Adrenal gland (tissue), 12 donors: ENCODE measurements around the gene RMI2. TPM values are rescaled to one million over a fixed set of nuclear protein-coding genes. Genes with fewer than 3 reads are reported as not detected.
"Not testable (repeated sequence)": the region's sequence is repeated elsewhere in the genome, so short reads cannot be mapped to it uniquely, and the experiment has no call there.

ENCODE experiments used
- DNase-seq, 7 donors: peaks; one replicate each; pipeline ENCODE4 v3.0.0-alpha.2; 2019 to 2020
- H3K27ac ChIP-seq, 5 donors: fragments of 200-600 bp; sonication (generic) in 4 of 5; 1 replicate in 3 of 5; 2 replicates in 2 of 5; pipeline versions ENCODE4 v1.5.1 to v1.8.0; 2016 to 2020; ENCODE audit warnings: mild to moderate bottlenecking in 1 of 5
- H3K27me3 ChIP-seq: fragments of 200-600 bp; 2 replicates; pipeline ENCODE4 v1.8.0; 2021
- H3K36me3 ChIP-seq, 2 donors: fragments of 200-600 bp; replicated peaks in 1 of 2; 1 replicate in 1 of 2; 2 replicates in 1 of 2; pipeline versions ENCODE4 v1.5.1 to v1.8.0; 2018 to 2022
- H3K4me1 ChIP-seq, 2 donors: fragments of 200-600 bp; replicated peaks in 1 of 2; 1 replicate in 1 of 2; 2 replicates in 1 of 2; pipeline versions ENCODE4 v1.5.1 to v1.8.0; 2018 to 2021
- H3K4me3 ChIP-seq, 4 donors: fragments of 200-600 bp; sonication (generic) in 3 of 4; one replicate each; pipeline ENCODE4 v1.5.1; 2016 to 2018
- H3K9me3 ChIP-seq, 3 donors: fragments of 200-600 bp; sonication (generic) in 1 of 3; replicated peaks in 1 of 3; 1 replicate in 2 of 3; 2 replicates in 1 of 3; pipeline versions ENCODE4 v1.5.1 to v1.8.0; 2016 to 2021
- CTCF ChIP-seq, 6 experiments: fragments of 450-650 bp in 4 of 6; fragments of 200-600 bp in 2 of 6; sonication (generic) in 1 of 6; IDR thresholded peaks; 1 replicate in 5 of 6; 2 replicates in 1 of 6; pipeline versions ENCODE4 v1.5.1 to v1.8.0; 2016 to 2021; ENCODE audit warnings: antibody characterized with exemption in 6 of 6, mild to moderate bottlenecking in 2 of 6, moderate library complexity in 1 of 6
- POLR2A ChIP-seq, 2 donors: fragments of 450-650 bp; IDR thresholded peaks; one replicate each; pipeline ENCODE4 v1.6.1; 2017; ENCODE audit warnings: antibody characterized with exemption in 2 of 2, mild to moderate bottlenecking in 2 of 2, moderate library complexity in 1 of 2
- WGBS, 4 donors: extraction: QIAGEN DNeasy Blood & Tissue Kit in 2 of 4; methylation state at CpG; one replicate each; pipeline versions ENCODE4 v1.1.5 to v1.1.7; 2013 to 2017; 5-methylcytosine and 5-hydroxymethylcytosine counted together
- intact Hi-C, 2 donors: fragments of 100-400 bp; cut with DNase I; formaldehyde crosslinking; loops; one replicate each; pipeline versions ENCODE4 v1.14.1 to v1.15.0; 2022 to 2023
- polyA plus RNA-seq, 3 donors: library from polyadenylated mRNA; stranded (reverse); fragments of 200-250 nt in 2 of 3; fragments of 350-450 nt in 1 of 3; fragmentation: Illumina TruSeq in 1 of 3; extraction: RNeasy Lipid Tissue Mini Kit (QIAGEN cat#74804) in 1 of 3; gene quantifications; one replicate each; pipeline ENCODE4 v1.2.3, GENCODE V29; 2013 to 2014
- total RNA-seq, 9 donors: library from RNA; depleted of rRNA in 4 of 9; stranded (reverse); fragments of >200 nt in 4 of 9; fragments of 120-200 nt in 1 of 9; fragmentation: NEBNext Ultra II Directional in 1 of 9; extraction: Animal tissue kit (Norgen Biotek cat#: 25700) in 1 of 9; gene quantifications; one replicate each; pipeline versions ENCODE4 v1.1.0 to v1.2.4, GENCODE V29; 2013 to 2023
- donor health status: healthy with polysubstance abuse.
- donor health status: Bipolar disorder and iron deficiency.
- donor health status: DM: yes; HTN: yes; CAD: no.
- donor health status: DM: no; HTN: no; CAD: no.
- donor health status: DM: no; HTN: no; CAD: no.
- donor health status: DM: yes; HTN: yes; CAD: no.

The RMI2 gene
- total and polyA plus RNA-seq, 12 donors, result 0.56 to 21.1 (median 1.2) TPM; not detected in 2

GRCh38 chr16:11372073-11372828 lies 27.0 kb downstream of the RMI2 start:
- H3K4me1 ChIP-seq, result peaks cover 0 to 6% of the 10 kb centered on the region in 2 donors
- no peak for DNase-seq
- no peaks in the 10 kb centered on the region for H3K27me3 ChIP-seq
- no peaks in the 10 kb centered on the region for H3K36me3 ChIP-seq
- no peak overlapping the region for H3K4me3 ChIP-seq
- 71 to 84% (median 76%) methylated on average over 6 to 10 of the region's 10 CpGs for WGBS, 4 donors
- TF ChIP-seq CTCF (IDR thresholded peaks at IDR 0.05) (no peak), POLR2A (IDR thresholded peaks at IDR 0.05) (no peak)
- intact Hi-C loops, result no loop called here
- H3K27ac ChIP-seq, result peak overlapping the region in 1 of 5 donors; percentile 80
- H3K9me3 ChIP-seq, result no peaks in the 10 kb centered on the region

- H3K27ac ChIP-seq, result no peak overlapping the region
- no peak overlapping the region for H3K4me3 ChIP-seq
- H3K27me3 ChIP-seq, result no peaks in the 10 kb centered on the region
- no peaks in the 10 kb centered on the region for H3K36me3 ChIP-seq
- intact Hi-C loops, result no loop called here
- H3K4me1 ChIP-seq, result peaks cover 0 to 6% of the 10 kb centered on the region in 2 donors
- no peak for DNase-seq
- 79 to 94% (median 88%) methylated on average over 3 to 6 of the region's 6 CpGs for WGBS, 4 donors
- no peaks in the 10 kb centered on the region for H3K9me3 ChIP-seq
- TF ChIP-seq CTCF (IDR thresholded peaks at IDR 0.05), result no peak
- TF ChIP-seq POLR2A (IDR thresholded peaks at IDR 0.05), result no peak
These were observed 27.6 kb downstream of the RMI2 start for GRCh38 chr16:11372829-11373306.

GRCh38 chr16:11374255-11374654 lies 29.0 kb downstream of the RMI2 start:
- no peaks in the 10 kb centered on the region for H3K27me3 ChIP-seq
- H3K4me3 ChIP-seq, result no peak overlapping the region
- no peaks in the 10 kb centered on the region for H3K9me3 ChIP-seq
- no peak for DNase-seq
- no peak for TF ChIP-seq POLR2A (IDR thresholded peaks at IDR 0.05)
- no peak for TF ChIP-seq CTCF (IDR thresholded peaks at IDR 0.05)
- H3K36me3 ChIP-seq, result no peaks in the 10 kb centered on the region
- H3K27ac ChIP-seq, result no peak overlapping the region
- H3K4me1 ChIP-seq, result peaks cover 0 to 6% of the 10 kb centered on the region in 2 donors
- WGBS, 4 donors, result 84 to 90% (median 88%) methylated on average over 4 of the region's 4 CpGs
- intact Hi-C loops, result no loop called here

GRCh38 chr16:11377154-11377553 lies 31.9 kb downstream of the RMI2 start:
- intact Hi-C loops, result no loop called here
- Histone ChIP-seq H3K27me3 (no peaks in the 10 kb centered on the region), H3K36me3 (no peaks in the 10 kb centered on the region), H3K4me1 (no peaks in the 10 kb centered on the region), H3K27ac (no peak overlapping the region), H3K4me3 (no peak overlapping the region), H3K9me3 (no peaks in the 10 kb centered on the region)
- 88 to 94% (median 89%) methylated on average over 3 of the region's 3 CpGs for WGBS, 4 donors
- TF ChIP-seq CTCF (IDR thresholded peaks at IDR 0.05), result no peak
- no peak for TF ChIP-seq POLR2A (IDR thresholded peaks at IDR 0.05)
- DNase-seq, result no peak

- H3K27me3 ChIP-seq, H3K36me3 ChIP-seq, DNase-seq, H3K4me3 ChIP-seq, H3K27ac ChIP-seq, H3K4me1 ChIP-seq, intact Hi-C loops, H3K9me3 ChIP-seq: not testable (repeated sequence)
- WGBS, 4 donors, result 90 to 94% (median 91%) methylated on average over 5 of the region's 5 CpGs
These were observed 33.7 kb downstream of the RMI2 start for GRCh38 chr16:11378951-11379350.
